ENCODE data around the gene ATP1B2.

The ATP1B2 gene, protein sequence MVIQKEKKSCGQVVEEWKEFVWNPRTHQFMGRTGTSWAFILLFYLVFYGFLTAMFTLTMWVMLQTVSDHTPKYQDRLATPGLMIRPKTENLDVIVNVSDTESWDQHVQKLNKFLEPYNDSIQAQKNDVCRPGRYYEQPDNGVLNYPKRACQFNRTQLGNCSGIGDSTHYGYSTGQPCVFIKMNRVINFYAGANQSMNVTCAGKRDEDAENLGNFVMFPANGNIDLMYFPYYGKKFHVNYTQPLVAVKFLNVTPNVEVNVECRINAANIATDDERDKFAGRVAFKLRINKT

GRCh38 chr17:7650509-7651096 lies at the start of gene ATP1B2:
ATP1B2 (plus strand) TSS chr17:7650926; CDS start chr17:7651519, 593 bp downstream.
- H3K4me3 ChIP-seq (ENCODE audit: low read depth, low read length) = peak within 1 kb of the TSS; percentile 29; the same call in 1 of the 2 replicates
- TF ChIP-seq, protein P1, sequence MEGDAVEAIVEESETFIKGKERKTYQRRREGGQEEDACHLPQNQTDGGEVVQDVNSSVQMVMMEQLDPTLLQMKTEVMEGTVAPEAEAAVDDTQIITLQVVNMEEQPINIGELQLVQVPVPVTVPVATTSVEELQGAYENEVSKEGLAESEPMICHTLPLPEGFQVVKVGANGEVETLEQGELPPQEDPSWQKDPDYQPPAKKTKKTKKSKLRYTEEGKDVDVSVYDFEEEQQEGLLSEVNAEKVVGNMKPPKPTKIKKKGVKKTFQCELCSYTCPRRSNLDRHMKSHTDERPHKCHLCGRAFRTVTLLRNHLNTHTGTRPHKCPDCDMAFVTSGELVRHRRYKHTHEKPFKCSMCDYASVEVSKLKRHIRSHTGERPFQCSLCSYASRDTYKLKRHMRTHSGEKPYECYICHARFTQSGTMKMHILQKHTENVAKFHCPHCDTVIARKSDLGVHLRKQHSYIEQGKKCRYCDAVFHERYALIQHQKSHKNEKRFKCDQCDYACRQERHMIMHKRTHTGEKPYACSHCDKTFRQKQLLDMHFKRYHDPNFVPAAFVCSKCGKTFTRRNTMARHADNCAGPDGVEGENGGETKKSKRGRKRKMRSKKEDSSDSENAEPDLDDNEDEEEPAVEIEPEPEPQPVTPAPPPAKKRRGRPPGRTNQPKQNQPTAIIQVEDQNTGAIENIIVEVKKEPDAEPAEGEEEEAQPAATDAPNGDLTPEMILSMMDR (IDR thresholded peaks at IDR 0.05; ENCODE audit: low read depth, low read length, missing control alignments) = no peak
- DNase-seq (ENCODE audit: low read depth) = no peak

DNA sequence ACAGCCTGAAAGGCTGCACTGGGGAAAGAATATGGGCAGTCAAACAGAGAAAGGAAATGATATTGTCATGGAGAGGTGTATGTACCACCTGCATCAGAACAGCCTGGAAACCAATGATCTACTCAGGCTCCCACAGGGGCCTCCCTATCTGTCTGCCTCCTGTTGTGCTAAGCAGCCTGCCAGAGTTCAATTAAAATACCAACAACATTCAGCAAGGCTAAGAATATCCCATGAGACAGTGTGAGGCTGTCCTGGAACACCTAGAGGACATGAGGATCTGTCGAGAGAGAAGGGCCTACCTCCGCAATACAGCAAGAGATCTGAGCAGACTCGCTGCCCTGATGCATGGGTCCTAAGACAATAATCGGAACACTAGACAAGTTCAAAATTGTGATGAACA lies 44.4 kb upstream of the ATP1B2 start:
- no peak overlapping the region for H3K4me3 ChIP-seq (ENCODE audit: low read depth, low read length)
- DNase-seq (ENCODE audit: low read depth) = no peak
- TF ChIP-seq, protein P1 (IDR thresholded peaks at IDR 0.05; ENCODE audit: low read depth, low read length, missing control alignments) = no peak

DNA sequence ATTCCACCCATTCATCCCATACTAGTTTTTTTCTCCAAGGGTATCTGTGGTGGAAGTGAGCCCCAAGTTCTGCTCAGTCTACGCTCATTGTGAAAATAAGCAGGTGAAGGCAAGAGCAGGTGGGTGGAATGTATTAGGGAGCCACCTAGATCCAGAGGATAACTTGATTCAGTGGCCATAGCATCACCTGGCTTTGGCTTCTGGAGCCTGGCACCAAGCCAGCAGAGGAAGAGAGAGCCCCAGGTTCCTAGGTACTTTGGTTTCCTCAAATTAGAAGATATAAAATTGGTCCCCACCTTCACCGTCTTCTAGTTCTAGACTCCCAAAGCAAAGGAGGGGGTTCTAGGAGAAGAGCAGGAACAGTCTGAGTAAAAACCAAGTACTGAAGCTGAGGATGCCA lies 40.1 kb upstream of the ATP1B2 start:
- TF ChIP-seq, protein P1 (IDR thresholded peaks at IDR 0.05; ENCODE audit: low read depth, low read length, missing control alignments) = no peak
- DNase-seq (ENCODE audit: low read depth) = no peak
- no peak overlapping the region for H3K4me3 ChIP-seq (ENCODE audit: low read depth, low read length)

DNA sequence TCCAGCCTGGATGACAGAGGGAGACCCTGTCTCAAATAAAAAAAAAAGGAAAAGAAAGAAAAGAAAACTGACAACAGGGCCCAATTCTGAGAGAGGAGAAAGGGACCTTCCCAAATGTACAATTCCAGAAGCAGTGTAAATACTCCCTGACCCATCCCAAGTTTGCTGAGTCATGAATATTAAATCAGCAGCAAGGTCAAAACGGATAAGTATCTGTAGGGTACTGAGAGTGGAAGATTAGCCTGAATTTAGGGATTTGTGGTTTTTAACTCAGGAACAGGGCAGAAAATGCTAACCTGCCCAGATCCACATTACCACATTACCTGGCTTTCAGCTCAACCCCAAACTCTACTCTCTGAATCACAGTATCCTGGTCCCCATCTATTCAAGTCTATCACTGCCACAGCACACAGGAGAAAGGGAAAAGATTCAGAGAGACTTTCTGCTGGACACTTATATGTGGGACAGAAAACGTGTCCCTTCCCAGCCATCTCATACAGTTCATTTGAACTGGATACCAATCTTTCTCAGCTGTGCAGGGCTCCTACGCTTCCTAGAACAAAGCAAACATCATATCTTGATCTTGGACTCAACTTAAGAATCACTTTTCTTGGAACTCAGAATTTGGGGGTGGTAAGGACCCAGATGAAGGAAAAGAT lies 39.0 kb upstream of the ATP1B2 start:
- H3K4me3 ChIP-seq (ENCODE audit: low read depth, low read length) = no peak overlapping the region
- TF ChIP-seq, protein P1 (IDR thresholded peaks at IDR 0.05; ENCODE audit: low read depth, low read length, missing control alignments) = no peak
- DNase-seq (ENCODE audit: low read depth) = no peak

- DNase-seq (ENCODE audit: low read depth) = no peak
These were observed 38.5 kb upstream of the ATP1B2 start for GRCh38 chr17:7612294-7612640.

GRCh38 chr17:7613769-7614424 lies 36.8 kb upstream of the ATP1B2 start:
- DNase-seq (ENCODE audit: low read depth) = no peak
- TF ChIP-seq, protein P1 (IDR thresholded peaks at IDR 0.05; ENCODE audit: low read depth, low read length, missing control alignments) = no peak
- H3K4me3 ChIP-seq (ENCODE audit: low read depth, low read length) = peak overlapping the region; percentile 96

More at GRCh38 chr17:7612294-7612640, 38.5 kb upstream of the ATP1B2 start:
- TF ChIP-seq, protein P1 (IDR thresholded peaks at IDR 0.05; ENCODE audit: low read depth, low read length, missing control alignments) = no peak
- no peak overlapping the region for H3K4me3 ChIP-seq (ENCODE audit: low read depth, low read length)

Data from GM12864 (cell line).